HL-60 (cell line): ENCODE measurements around the gene GPR52.

Source experiments
- CTCF ChIP-seq: IDR thresholded peaks from one replicate; pipeline ENCODE4 v1.5.1; 2011; ENCODE audit warnings: low read length, control low read depth, inconsistent platforms; ENCODE audit not compliant: insufficient read depth
- GABPA ChIP-seq: IDR thresholded peaks from 2 replicates; pipeline ENCODE4 v1.6.1; 2012; ENCODE audit warnings: low read depth
- POLR2AphosphoS5 ChIP-seq: IDR thresholded peaks from 2 replicates; pipeline ENCODE4 v1.6.1; 2012; ENCODE audit warnings: low read depth
- REST ChIP-seq: IDR thresholded peaks from 2 replicates; pipeline ENCODE4 v1.6.1; 2012; ENCODE audit warnings: low read depth; ENCODE audit not compliant: insufficient replicate concordance
- SPI1 ChIP-seq: IDR thresholded peaks from 2 replicates; pipeline ENCODE4 v1.6.1; 2012; ENCODE audit warnings: low read depth, mild to moderate bottlenecking, borderline replicate concordance

- TF ChIP-seq CTCF (no peak), POLR2AphosphoS5 (no peak), REST (no peak), GABPA (no peak), SPI1 (no peak)
Observed at GRCh38 chr1:174405219-174405618, 42.5 kb upstream of the GPR52 start.
